B cell (primary cell): ENCODE data around the gene OIT3. TPM values are rescaled to one million over a fixed set of nuclear protein-coding genes. Genes with fewer than 3 reads are reported as not detected.

ENCODE experiments used
- ATAC-seq: fragments of 200-7000 bp; cut with Tn5 transposase; one replicate; pipeline ENCODE4 v1.10.0; 2021; ENCODE audit warnings: low read depth, mild to moderate bottlenecking, moderate number of reproducible peaks, moderate library complexity
- CTCF ChIA-PET: fragments of 350-600 bp; sonication (Branson Sonifier 250); formaldehyde crosslinking; loops from one replicate; lab custom pipeline; 2021; ENCODE audit warnings: antibody characterized with exemption, inconsistent platforms; lab: Charles Lee
- POLR2A ChIA-PET: fragments of 350-600 bp; sonication (Branson Sonifier 250); formaldehyde crosslinking; loops from one replicate; lab custom pipeline; 2021; ENCODE audit warnings: antibody characterized with exemption; lab: Charles Lee
- DNase-seq: peaks from one replicate; pipeline ENCODE4 v3.0.0; 2013
- H2AFZ ChIP-seq: 2 replicates; pipeline ENCODE4 v1.6.1; 2012; ENCODE audit warnings: mild to moderate bottlenecking, low read depth, low read length; ENCODE audit not compliant: insufficient read depth, poor library complexity, severe bottlenecking
- H3K27ac ChIP-seq, 2 donors: 1 replicate in 1 of 2; 2 replicates in 1 of 2; pipeline ENCODE4 v1.5.1; 2012 to 2013; ENCODE audit warnings: low read length in 2 of 2, mild to moderate bottlenecking in 2 of 2, moderate library complexity in 1 of 2
- H3K27me3 ChIP-seq, 4 experiments: fragments of 200-600 bp in 1 of 4; sonication (generic) in 1 of 4; replicated peaks in 1 of 4; 1 replicate in 2 of 4; 2 replicates in 2 of 4; pipeline versions ENCODE4 v1.6.1 to v1.7.0; 2013 to 2016; ENCODE audit warnings: low read length in 3 of 4, mild to moderate bottlenecking in 2 of 4, mixed read lengths in 1 of 4, moderate library complexity in 1 of 4; ENCODE audit not compliant: insufficient read depth in 4 of 4, control insufficient read depth in 3 of 4; ENCODE audit errors: control extremely low read depth in 1 of 4
- H3K36me3 ChIP-seq, 2 experiments: replicated peaks in 1 of 2; 1 replicate in 1 of 2; 2 replicates in 1 of 2; pipeline versions ENCODE4 v1.6.1 to v1.7.1; 2013; ENCODE audit warnings: low read length in 1 of 2; ENCODE audit not compliant: insufficient read depth in 2 of 2, control insufficient read depth in 1 of 2; ENCODE audit errors: control extremely low read depth in 1 of 2, extremely low read depth in 1 of 2
- H3K4me1 ChIP-seq, 2 donors: fragments of 200-600 bp in 1 of 2; sonication (generic) in 1 of 2; 1 replicate in 1 of 2; 2 replicates in 1 of 2; pipeline versions ENCODE4 v1.5.1 to v1.6.1; 2013 to 2017; ENCODE audit warnings: low read length in 2 of 2; ENCODE audit not compliant: control insufficient read depth in 2 of 2, insufficient read depth in 2 of 2
- H3K4me2 ChIP-seq: replicated peaks from 2 replicates; pipeline ENCODE3; 2012; ENCODE audit warnings: mild to moderate bottlenecking, low read depth, low read length; ENCODE audit not compliant: poor library complexity, severe bottlenecking
- H3K4me3 ChIP-seq, 5 experiments: fragments of 200-600 bp in 1 of 5; sonication (generic) in 1 of 5; 1 replicate in 3 of 5; 2 replicates in 2 of 5; pipeline versions ENCODE4 v1.5.1 to v1.7.0; 2011 to 2016; ENCODE audit warnings: low read length in 4 of 5, mild to moderate bottlenecking in 4 of 5, low read depth in 2 of 5, control low read depth in 1 of 5, moderate library complexity in 1 of 5; ENCODE audit not compliant: insufficient read depth in 1 of 5; ENCODE audit errors: control extremely low read depth in 1 of 5, extremely low read depth in 1 of 5
- H3K79me2 ChIP-seq: fragments of 200-600 bp; sonication (generic); one replicate; pipeline ENCODE4 v1.6.0; 2016; ENCODE audit warnings: low read length; ENCODE audit not compliant: control insufficient read depth, insufficient read depth
- H3K9ac ChIP-seq: fragments of 200-600 bp; sonication (generic); 2 replicates; pipeline ENCODE4 v1.6.1; 2017; ENCODE audit warnings: mild to moderate bottlenecking, low read length, moderate library complexity
- H3K9me3 ChIP-seq, 3 donors: one replicate each; pipeline versions ENCODE4 v1.6.1 to v1.7.1; 2013; ENCODE audit warnings: low read length in 2 of 3; ENCODE audit not compliant: control insufficient read depth in 2 of 3, insufficient read depth in 1 of 3; ENCODE audit errors: control extremely low read depth in 1 of 3
- H4K20me1 ChIP-seq: 2 replicates; pipeline ENCODE4 v1.6.0; 2012; ENCODE audit warnings: mild to moderate bottlenecking, low read length; ENCODE audit not compliant: insufficient read depth, control insufficient read depth, poor library complexity, severe bottlenecking
- H3K27ac Mint-ChIP-seq: one replicate; pipeline ENCODE4 v1.8.0; 2021; ENCODE audit warnings: mixed read lengths
- H3K27me3 Mint-ChIP-seq: one replicate; pipeline ENCODE4 v1.8.0; 2021; ENCODE audit warnings: mixed read lengths
- H3K4me1 Mint-ChIP-seq: one replicate; pipeline ENCODE4 v1.8.0; 2021; ENCODE audit warnings: mixed read lengths
- H3K4me3 Mint-ChIP-seq: one replicate; pipeline ENCODE4 v1.8.0; 2021; ENCODE audit warnings: mixed read lengths
- H3K9me3 Mint-ChIP-seq: one replicate; pipeline ENCODE4 v1.8.0; 2022; ENCODE audit warnings: mixed read lengths; ENCODE audit not compliant: insufficient read depth
- EZH2 ChIP-seq: IDR thresholded peaks from 2 replicates; pipeline ENCODE4 v1.6.1; 2012; ENCODE audit warnings: borderline replicate concordance, low read depth, mild to moderate bottlenecking, moderate library complexity, low read length; ENCODE audit not compliant: insufficient read depth, poor library complexity, severe bottlenecking
- WGBS: methylation state at CpG from one replicate; pipeline ENCODE4 v1.1.5; 2013; ENCODE audit warnings: missing lambda C conversion rate; ENCODE audit not compliant: insufficient coverage; 5-methylcytosine and 5-hydroxymethylcytosine counted together
- intact Hi-C: fragments of 100-400 bp; cut with micrococcal nuclease; formaldehyde crosslinking; loops from one replicate; pipeline ENCODE4 v1.10.0; 2022
- polyA plus RNA-seq: library from polyadenylated mRNA; depleted of rRNA; stranded (reverse); fragments of >200 nt; gene quantifications from 2 replicates; pipeline ENCODE4 v1.2.3, GENCODE V29; 2012
- total RNA-seq, 2 donors: library from RNA; stranded (reverse); fragments of 120-200 nt in 1 of 2; gene quantifications; 1 replicate in 1 of 2; 2 replicates in 1 of 2; pipeline versions ENCODE4 v1.2.3 to v1.2.4, GENCODE V29; 2013 to 2022
- TF ChIP-seq, protein P1 (sequence below): fragments of 200-600 bp; IDR thresholded peaks from one replicate; pipeline ENCODE4 v1.8.0; 2022; ENCODE audit warnings: antibody characterized with exemption, mild to moderate bottlenecking

OIT3 gene
- total and polyA plus RNA-seq, 2 donors (not counting 1 experiment from before 2014, with no cell fraction given), result 0.04 TPM; not detected in 1

DNA sequence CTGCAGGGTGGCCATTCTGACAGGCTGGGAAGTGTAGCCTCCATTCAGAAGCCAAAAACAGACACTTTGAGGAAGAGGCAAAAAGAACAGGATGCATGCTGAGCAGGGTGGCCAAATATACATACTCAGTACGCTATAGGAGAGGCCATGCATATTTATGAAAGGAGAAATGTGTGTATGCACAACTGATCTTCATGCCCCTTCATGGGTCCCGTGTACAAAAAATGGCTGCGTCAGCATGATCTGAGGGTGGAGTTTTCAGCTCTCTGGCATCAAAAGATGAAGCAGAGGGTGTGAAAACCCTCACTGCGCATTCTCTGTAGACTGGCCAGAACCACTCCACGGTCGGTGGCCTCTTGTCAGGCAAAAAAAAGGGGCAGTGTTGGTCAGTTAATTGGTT lies 35.5 kb upstream of the OIT3 start:
- ChIA-PET CTCF (interaction anchor here (1.5 kb wide), 1 partner anchor 18 kb away, joined by 4 read pairs; no protein-coding TSS in a partner anchor), POLR2A (no interaction called here)
- Histone ChIP-seq H3K9me3 (no peaks in the 10 kb centered on the region), H3K4me1 (no peaks in the 10 kb centered on the region), H3K27ac (no peak overlapping the region), H3K27me3 (no peaks in the 10 kb centered on the region), H2AFZ (no peak overlapping the region), H3K79me2 (no peaks in the 10 kb centered on the region), H3K9ac (no peak overlapping the region), H3K4me3 (no peak overlapping the region), H3K4me2 (no peak overlapping the region), H3K36me3 (peaks cover 0 to 7% of the 10 kb centered on the region in 2 experiments), H4K20me1 (no peaks in the 10 kb centered on the region)
- Mint-ChIP-seq H3K4me3 (no peak overlapping the region), H3K27ac (no peak overlapping the region), H3K27me3 (no peaks in the 10 kb centered on the region), H3K4me1 (no peaks in the 10 kb centered on the region), H3K9me3 (no peaks in the 10 kb centered on the region)
- 97% methylated on average over 6 of the region's 6 CpGs for WGBS
- no peak for TF ChIP-seq EZH2
- TF ChIP-seq, protein P1, sequence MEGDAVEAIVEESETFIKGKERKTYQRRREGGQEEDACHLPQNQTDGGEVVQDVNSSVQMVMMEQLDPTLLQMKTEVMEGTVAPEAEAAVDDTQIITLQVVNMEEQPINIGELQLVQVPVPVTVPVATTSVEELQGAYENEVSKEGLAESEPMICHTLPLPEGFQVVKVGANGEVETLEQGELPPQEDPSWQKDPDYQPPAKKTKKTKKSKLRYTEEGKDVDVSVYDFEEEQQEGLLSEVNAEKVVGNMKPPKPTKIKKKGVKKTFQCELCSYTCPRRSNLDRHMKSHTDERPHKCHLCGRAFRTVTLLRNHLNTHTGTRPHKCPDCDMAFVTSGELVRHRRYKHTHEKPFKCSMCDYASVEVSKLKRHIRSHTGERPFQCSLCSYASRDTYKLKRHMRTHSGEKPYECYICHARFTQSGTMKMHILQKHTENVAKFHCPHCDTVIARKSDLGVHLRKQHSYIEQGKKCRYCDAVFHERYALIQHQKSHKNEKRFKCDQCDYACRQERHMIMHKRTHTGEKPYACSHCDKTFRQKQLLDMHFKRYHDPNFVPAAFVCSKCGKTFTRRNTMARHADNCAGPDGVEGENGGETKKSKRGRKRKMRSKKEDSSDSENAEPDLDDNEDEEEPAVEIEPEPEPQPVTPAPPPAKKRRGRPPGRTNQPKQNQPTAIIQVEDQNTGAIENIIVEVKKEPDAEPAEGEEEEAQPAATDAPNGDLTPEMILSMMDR, result no peak
- intact Hi-C loops, result no loop called here
- DNase-seq (no peak), ATAC-seq (no peak)

DNA sequence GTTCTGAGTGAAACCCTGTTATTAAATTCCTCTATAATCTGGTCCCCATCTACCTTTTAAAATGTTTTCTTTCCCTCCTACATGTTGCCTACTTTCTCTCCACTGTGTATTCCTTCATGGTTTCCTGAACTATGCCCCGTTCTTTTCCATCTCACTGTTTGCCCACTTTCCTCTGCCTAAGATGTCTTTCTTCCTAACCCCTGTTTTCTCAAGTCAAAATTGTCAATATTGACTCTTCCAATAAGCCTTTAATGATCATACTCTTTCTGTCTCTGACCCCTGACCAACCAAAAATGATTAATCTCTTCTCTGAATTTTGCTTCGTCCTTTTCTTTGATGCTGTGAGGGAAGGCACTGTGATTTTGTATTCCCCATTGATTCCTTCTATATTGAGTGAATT lies 30.6 kb upstream of the OIT3 start:
- intact Hi-C loops, result no loop called here
- Histone ChIP-seq H3K79me2 (no peaks in the 10 kb centered on the region), H4K20me1 (no peaks in the 10 kb centered on the region), H3K36me3 (peaks cover 0 to 7% of the 10 kb centered on the region in 2 experiments), H3K4me2 (no peak overlapping the region), H3K9me3 (no peaks in the 10 kb centered on the region), H3K27ac (no peak overlapping the region), H3K4me1 (no peaks in the 10 kb centered on the region), H3K27me3 (no peaks in the 10 kb centered on the region), H3K4me3 (no peak overlapping the region), H3K9ac (no peak overlapping the region), H2AFZ (no peak overlapping the region)
- Mint-ChIP-seq H3K27ac (no peak overlapping the region), H3K4me1 (no peaks in the 10 kb centered on the region), H3K4me3 (no peak overlapping the region), H3K27me3 (no peaks in the 10 kb centered on the region), H3K9me3 (no peaks in the 10 kb centered on the region)
- WGBS, result 100% methylated on average over 1 of the region's 2 CpGs
- POLR2A ChIA-PET, result no interaction called here
- TF ChIP-seq, protein P1, result no peak
- TF ChIP-seq EZH2, result no peak
- DNase-seq (no peak), ATAC-seq (no peak)
- CTCF ChIA-PET, result no interaction called here
